GM18498 (cell line): ENCODE results near the gene SLC15A2.

ENCODE experiments used
- ATAC-seq: cut with Tn5 transposase; IDR thresholded peaks from one replicate; pipeline ENCODE4 v1.9.1; 2021; ENCODE audit warnings: mild to moderate bottlenecking, moderate library complexity; ENCODE audit not compliant: unreplicated experiment

The SLC15A2 gene

GRCh38 chr3:121979734-121980449, 85.7 kb downstream of the SLC15A2 start:
- peak; percentile 81 for ATAC-seq

GRCh38 chr3:121980450-121980796, 86.2 kb downstream of the SLC15A2 start:
- peak; percentile 32 for ATAC-seq

- no peak for ATAC-seq
These were observed 87.3 kb downstream of the SLC15A2 start for GRCh38 chr3:121981473-121981872.

- no peak for ATAC-seq
These were observed 91.6 kb downstream of the SLC15A2 start for GRCh38 chr3:121985846-121986245.

GRCh38 chr3:121988146-121988545, 93.9 kb downstream of the SLC15A2 start:
- no peak for ATAC-seq

- no peak for ATAC-seq
These were observed 95.7 kb downstream of the SLC15A2 start for GRCh38 chr3:121989943-121990342.

GRCh38 chr3:121992601-121993560, 98.7 kb downstream of the SLC15A2 start:
- peak; percentile 70 for ATAC-seq
